AG08395 (cell line): ENCODE data around the gene UPP2.

ENCODE experiments used
- DNase-seq: peaks from one replicate; pipeline ENCODE4 v3.0.0; 2012; ENCODE audit warnings: mixed read lengths, low spot score

UPP2 gene

DNA sequence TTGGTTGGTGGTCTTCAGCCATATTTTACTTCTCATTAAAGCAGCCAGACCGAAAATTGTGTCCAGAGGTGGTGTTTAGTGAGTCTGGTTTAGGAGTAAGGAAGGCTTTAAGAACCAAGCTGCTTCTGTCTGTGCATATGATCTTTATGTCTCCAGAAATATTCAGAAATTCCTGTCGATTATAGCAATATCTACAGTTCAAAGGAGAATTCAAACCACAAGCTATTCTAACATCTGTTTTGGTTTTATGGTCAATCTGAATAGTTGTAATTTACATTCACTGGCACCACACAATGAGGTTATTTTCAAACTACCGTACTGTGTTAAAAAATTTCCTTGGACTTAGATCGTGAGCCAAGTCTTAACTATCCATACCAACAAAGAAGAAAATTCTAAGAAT, 11.3 kb downstream of the UPP2 start:
- DNase-seq, result no peak

DNA sequence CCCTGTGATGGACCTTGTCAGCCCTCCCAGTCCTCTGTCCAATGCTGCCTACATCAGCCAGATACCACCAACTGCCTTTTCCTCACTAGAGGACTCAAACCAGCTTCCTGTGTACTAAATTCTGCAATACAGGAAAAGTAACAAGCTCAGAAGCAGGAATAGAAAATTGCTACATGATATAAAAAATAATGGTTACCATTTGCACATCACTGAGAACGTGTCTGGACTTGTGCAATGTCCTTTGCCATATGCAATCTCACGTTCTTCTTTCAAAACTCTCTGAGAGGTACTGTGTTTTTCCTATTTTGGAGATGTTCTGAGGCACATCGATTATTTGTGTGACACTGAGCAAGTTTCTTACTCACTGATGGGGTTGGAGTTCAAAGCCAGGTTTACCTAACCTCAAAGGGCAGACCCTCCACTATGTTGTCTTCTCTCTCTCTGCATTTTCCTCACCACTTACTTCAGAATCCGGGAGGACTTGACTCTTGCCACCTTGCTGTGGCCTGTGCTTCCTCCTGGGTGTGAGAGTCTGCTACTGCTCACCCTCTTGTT, 12.1 kb downstream of the UPP2 start:
- DNase-seq, result no peak

DNA sequence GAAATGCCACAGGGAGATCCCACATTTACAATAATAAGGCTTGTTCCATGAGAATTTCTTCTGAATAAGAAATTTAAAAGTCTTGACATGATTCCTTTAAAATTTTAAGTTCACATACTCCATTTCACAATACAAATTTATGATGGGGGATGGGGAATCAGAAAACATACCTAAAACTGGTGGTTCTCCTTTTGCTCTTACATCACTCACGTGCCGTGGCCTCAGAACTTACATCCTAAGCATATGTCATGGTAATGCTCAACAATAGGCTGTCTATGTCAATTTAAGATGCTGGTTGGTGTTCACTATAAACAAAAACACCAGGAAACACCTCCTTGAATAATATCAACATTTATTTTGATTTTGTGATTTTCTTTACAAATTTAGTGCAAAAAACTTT, 12.8 kb downstream of the UPP2 start:
- DNase-seq, result no peak

DNA sequence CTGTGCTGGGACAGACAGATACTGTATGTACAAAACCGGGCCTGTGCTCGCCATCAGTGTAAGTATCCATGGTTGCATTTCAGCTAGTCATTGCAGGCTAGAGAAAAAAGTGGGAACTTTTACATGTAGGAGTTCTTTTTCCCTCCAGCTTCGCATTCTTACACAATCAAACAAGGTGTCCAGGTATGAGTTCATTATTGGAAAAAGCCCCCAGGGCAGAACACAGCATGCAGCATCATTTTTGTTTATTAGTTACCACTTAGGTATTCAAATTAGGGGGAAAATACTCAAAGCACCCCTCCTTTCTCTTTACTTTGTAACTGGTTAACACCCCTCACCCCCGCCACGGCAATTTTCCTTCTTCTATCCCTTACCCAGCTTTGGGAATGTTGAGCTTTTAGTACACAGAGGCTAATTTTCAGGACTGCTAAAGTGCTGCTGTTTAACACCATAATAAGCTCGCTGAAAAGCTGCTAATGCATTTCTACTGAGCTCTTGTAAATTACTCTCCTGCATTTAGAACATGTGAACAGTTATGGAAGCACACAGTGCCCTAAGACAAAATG, 13.6 kb downstream of the UPP2 start:
- no peak for DNase-seq

DNA sequence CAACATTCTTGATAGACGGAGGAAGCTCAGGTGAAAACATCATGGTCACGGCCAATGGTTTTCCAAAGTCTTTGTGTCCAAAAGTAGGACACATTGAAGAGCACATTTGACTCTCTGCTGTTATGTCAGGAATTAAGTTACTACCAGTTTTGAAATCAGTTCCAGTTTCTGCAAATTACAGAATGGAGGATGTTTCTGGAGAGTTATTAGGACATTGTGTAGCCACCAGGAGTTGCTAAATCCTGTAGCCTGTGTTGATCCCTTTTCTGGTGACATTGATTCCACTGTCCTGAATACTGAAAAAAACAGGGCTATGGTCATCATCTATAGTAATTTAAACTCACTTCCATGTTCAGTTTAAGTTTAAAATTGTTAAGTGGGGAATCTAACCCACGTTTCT, 15.3 kb downstream of the UPP2 start:
- DNase-seq, result no peak

DNA sequence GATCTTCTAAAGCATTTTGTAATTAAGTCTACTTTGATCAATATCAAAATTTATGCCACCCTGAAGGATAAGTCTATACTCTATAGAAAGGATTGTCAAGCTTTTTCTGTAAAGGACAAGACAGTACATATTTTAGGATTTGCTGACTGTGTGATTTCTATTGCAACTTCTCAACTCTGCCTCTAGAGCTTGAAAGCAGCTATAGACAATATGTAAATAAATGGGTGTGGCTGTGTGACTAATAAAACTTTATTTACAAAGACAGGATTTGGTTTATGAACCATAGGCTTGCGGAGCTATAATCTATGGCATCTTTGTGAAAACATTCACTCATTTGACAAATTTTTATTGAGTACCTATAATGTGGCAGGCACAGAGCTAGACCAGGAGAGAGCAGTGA, 18.4 kb downstream of the UPP2 start:
- DNase-seq, result no peak

DNA sequence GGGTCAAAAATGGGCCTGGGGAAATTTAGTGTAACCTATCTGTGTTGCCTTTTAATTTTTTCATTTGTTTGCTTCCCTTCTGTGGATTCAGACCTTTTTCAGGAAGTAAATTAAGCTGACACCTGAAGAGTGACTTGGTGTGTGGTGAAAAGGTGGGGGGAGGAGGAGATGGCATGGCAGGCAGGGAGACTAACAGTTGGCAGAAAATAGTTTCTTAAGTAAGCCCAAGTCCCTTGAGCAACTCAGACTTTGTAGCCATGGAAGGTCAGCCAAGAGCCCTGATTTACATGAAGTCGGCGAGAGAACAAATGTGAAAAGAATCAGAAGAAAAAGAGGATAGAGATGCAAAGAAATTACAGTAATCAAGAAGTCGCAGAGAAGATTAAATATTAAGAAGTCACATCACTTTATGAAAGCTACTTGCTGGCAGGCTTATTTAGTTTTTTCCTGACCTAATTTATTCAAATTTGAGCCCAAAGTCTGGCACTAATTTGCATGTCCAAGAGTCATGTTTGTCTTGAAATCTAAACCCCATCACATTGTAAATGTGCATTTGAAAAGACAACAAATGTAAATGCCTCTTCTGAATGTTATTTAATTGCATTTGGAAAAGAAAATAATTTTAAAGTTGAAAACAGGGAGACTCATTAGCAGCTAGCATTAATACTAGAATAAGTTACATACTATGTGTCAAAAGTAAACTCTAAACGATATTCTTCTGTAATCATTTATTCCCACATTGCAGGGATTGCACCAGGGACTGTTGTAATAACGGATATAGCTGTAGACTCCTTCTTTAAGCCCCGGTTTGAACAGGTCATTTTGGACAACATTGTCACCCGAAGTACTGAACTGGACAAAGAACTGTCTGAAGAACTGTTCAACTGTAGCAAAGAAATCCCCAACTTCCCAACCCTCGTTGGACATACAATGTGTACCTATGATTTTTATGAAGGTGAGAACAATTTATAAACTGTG, 19.3 kb downstream of the UPP2 start:
- DNase-seq, result no peak

DNA sequence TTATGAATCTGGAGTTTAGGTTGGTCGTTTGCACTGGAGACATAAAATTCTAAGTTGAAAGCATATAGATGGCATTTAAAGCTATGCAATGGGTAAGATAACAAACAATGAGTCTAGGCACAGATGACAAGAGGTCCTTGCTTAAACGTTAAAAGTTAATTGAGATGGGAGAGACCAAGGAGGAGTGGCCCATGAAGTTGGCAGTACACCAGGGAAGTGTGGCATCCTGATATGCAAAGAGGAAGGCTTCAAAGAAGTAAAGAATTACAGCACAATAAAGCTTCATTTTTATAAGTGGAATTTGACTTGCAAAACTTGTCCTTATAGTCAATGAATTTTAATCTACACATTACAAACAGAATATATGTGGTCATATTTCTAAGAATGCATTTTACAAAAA, 23.2 kb downstream of the UPP2 start:
- no peak for DNase-seq

DNA sequence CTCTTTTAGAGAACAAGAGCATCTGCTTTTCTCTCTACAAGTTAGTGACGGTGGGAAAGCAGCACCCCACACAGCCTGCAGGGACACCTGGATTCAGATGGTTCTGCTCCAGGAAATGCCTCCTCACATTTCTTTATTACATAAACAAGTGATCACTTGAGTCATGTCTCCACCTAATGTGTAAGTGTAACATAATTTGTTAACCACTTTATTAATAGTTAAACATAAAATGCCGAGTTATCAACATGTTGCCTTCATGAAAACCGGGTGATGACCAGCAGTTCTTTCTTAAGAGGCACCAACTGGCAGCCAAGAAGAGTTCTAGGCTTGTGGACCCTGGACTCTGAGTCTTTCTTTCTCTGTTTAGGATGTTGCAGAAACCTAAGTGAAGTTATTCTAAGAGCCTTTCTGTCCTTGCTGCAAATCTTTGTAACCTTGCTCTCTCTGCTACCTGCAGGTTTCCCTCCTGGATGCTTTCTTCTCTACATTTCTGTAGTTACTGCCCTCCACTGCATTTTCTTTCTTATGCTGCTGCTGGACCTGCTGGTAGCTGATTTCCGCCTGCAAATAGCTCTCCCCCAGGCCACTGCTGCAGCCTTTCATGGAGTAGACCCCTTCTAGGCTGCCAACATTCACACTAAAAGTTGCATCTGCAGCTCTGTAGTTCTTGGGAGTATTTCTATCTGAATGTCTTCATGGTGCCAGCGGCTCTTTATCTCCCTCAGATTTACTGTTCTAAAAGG, 24.3 kb downstream of the UPP2 start:
- no peak for DNase-seq

DNA sequence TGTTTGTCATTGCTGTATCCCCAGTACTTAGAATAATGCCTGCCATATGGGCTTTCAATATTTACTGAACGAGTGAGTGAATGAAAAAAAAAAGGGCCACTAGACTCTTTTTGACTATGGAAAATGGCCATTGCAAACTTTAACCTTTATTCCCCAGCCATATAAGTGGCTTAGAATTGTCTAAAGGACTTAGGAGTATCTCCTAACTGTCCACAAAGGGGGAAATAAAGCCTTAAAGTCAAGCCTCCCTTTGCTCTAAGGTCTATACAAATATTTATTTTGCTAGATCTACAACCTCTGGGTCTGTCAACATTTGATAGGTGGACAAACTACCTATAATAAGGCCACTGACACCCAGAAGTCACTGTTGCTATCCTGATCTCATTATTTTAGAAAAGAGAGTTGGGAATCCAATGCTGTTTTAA, 25.7 kb downstream of the UPP2 start:
- DNase-seq, result no peak

DNA sequence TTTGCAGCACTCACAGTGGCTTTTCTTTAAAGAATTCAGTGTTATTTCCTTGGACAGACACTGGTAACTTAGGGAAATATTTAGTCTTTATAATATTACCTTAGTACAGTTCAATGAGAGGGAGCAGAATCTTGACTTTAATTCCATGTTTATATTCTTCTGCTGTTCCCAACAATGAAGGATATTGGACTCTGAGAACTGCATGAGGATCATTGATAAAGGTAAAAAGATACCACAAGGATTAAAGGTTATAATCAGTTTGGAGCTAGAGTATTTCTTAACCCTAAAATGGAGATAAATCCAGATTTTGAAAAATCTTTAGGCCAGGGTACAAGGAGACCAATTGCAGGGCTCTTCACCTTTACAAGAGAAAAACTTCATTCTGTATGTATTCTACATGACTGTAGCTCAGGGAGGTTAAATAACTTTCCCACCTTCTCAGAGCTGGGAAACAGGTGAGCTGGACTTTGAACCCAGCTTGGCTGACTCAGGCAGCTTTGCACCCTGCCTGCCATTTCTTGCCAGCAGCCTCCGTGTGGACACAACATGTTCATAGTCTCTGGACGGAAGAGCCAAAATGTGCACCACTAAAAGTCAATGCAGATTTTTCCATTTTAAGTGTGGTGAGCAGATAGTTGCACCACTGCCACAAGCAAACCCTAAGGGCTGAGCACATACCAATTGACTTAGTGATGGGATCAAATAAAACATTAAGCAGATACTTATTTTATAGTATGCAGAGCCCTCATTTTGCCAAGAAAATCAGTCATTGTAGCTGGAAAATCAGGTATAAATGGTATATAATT, 26.7 kb downstream of the UPP2 start:
- no peak for DNase-seq

DNA sequence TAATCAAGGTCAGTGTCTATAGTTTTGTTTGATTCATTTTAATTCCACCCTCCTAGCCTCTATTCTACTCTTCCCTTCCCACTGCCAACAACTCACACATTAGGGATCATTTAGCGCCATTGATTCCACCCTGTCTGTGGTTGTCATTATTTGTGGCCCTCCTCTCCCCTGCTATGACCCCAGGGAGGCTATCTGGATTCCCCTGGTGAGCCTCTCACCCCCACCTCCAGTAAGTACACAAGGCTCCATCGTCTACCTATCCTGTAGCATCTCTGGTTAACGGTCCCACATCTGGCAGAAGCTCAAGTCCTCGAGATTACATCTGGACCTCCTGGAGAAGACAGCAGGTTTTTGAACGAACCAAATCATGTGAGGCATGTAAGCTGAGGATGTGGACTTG, 27.4 kb downstream of the UPP2 start:
- no peak for DNase-seq

DNA sequence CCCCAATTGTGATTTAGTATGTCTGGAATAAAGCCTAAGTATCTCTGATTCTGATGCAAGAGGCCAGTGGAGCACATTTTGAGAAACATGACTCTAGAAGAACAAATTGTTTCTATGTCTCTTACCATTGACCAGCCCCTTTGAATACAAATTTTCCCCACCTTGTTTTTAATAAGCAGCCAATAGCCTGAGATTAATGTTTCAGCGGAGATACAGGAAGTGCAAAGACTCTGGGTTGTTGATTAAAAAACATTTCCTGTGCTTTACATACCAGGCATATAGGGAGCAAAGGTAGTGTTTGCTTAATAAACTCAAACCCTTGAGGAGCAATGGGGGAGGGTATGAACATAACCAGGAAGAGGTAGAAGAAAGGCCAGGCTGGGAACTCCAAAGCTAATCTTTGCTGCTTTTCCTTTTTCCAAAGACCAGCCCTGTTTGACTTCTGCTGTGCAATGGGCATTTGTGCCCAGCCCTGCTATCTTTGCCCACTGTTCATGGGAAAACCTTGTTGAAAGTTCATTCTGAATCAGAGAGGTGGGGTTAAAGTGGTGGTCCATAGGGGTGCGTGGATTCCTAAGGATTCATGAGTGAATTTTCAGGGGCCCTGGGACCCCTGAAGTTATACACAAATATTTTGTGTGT, 29.3 kb downstream of the UPP2 start:
- DNase-seq, result no peak

DNA sequence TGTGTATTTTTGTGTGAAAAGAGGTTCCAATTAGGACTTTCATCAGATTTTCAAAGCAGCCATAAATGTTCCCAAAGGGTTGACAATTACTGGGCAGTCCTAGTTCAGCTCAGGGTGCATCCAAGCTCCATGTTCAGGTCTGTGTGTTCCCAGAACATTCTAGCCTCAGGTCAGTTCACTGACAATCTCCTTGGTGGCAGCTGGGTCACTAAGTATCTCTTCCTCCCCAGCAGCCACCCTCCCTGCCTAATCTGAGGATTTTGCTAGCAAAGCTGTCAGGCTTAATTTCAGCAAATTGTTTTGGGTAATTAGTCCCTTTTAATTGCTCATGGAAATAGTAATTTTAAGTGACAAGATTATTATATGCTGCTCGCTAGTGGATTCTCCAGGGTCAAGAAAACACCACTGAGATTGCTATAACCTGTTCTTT, 29.8 kb downstream of the UPP2 start:
- no peak for DNase-seq

DNA sequence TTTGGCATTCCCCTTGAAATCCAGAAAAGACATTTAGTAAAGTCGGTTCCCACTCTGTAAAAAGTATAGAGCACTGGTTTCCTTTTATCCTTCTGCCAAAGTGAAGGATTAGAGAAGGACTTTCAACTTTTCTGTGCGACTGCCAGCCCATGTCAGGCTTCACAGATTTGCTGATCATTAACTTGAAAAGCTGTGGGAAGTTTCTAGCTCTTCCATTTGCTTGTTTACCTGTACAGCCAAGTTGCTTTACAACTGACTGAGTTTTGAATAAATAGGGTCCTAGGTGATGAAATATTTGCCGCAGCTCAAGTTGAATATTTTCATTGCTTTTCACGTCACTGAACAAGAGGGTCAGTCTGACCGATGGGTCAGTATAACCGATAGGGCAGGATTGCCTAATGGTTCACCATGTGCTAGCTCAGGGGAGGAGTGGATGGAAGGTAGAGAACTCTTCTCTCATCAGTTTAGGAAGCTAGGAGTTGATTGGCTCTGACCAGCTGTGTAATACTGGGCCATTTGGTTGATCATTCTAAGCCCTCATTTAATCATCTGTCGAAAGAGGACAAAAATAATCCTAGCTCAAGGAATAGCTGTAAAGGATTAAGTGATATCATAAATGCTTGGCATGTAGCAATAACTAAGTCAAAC, 30.4 kb downstream of the UPP2 start:
- no peak for DNase-seq

DNA sequence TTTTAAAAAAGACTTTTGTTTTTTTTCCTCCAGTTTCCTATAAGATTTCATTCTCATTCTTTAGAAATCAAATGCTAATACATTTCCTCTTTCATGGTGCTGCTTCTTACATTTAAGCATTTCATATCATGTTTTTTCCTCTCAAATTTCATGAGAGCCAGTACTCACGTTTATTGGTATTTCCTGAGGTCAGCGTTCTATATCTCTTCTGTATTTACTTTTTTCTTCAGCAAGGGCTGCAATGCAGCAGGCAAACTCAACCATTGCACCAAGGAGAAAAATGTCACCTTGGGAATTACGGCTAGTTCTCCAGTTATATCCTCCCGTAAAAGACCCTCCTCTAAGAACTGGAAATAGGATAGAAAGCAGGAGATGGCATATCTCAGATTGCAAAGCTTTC, 32.4 kb downstream of the UPP2 start:
- no peak for DNase-seq

DNA sequence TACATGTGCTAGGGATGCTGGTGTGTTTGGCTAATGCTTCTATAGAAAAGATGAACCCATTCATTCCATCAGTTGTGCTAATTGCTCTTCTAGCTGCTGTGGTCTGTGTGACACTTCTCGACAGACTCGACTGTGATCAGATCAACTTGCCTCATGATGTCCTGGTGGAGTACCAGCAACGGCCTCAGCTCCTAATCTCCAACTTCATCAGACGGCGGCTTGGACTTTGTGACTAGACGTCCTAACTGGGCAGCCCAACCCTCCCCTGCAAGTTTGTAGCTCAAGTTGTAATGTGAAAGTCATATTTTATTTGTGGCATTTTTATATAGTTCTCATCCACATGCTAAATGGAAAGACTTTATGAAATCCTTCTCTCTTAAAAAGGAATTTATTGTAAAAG, 33.0 kb downstream of the UPP2 start:
- no peak for DNase-seq

DNA sequence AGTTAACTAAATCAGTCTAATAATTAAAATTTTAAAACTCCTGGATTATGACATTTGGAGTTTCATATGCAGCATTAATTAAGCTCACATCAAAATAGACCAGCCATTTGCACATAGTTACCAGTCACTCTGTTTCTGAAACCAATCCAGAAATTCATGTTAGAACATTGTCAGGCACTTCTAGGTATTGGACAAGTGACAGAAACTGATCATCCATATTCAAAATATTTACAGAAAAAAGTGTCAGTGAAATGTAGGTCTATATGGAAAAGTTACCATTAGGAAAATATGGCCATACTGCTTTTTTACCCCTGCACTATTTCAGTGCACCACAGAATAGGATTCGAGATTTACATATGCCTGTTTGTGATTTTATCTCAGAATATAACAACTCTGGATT, 33.4 kb downstream of the UPP2 start:
- no peak for DNase-seq

DNA sequence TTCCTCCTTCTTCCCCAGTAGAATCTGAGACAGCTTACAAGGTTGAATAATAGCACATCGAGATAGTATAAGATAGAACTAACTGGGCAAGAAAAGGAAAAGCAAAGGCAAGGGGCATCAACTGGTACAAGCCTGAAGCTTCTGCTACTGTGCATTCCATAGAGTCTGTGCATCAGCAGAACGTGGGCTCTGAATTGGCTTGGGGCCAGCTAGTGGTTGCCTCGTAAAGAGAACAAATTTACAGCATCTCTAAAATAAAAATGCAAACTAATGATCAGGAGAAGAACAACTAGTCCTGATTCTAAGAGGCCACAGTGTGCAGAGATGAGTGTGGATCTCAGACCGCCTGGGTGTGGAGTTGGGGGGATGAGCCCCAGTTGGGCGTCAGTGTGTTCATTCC, 36.6 kb downstream of the UPP2 start:
- no peak for DNase-seq

DNA sequence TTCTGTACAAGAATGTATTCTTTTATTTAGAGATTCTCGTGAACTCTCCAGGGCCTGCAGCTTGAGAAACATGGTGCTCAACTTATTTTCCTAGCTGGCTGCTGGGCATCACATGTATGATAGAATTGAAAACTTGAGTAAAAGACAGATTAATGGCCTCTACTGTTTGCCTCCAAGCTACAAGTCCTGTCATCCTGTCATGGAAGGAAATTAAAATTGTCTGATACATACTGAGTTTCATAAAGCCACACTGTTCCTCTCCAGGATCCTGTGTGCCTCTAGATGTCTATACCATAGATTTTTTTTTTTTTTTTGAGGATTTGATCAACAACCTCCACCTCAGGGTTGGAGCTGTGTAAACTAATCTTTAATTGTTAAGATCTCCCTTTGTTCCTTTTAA, 38.5 kb downstream of the UPP2 start:
- no peak for DNase-seq

DNA sequence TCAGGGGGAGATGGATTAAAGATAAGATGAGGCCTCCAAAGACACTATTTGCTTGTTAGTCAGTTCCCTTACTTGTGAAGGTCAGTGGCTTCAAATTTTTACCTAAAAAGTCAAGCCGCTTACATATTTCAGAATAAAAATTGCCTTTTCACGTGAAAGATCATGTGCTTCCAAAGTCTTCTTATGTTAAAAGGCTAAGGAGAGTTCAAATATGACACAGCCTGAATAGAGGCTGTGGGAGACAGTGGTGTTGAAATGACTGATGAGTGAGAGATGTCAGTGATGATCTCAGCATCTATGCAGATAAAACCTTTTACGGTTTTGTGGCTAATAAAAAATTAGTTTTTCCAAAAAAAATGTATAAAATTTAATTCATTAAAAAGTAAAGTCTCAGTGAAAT, 40.5 kb downstream of the UPP2 start:
- DNase-seq, result no peak
